GM21526 (cell line): ENCODE results near the gene LYPD6B.

Experiments
- ATAC-seq: cut with Tn5 transposase; IDR thresholded peaks from one replicate; pipeline ENCODE4 v1.9.1; 2021; ENCODE audit warnings: moderate library complexity; ENCODE audit not compliant: unreplicated experiment, low FRiP score

The LYPD6B gene

DNA sequence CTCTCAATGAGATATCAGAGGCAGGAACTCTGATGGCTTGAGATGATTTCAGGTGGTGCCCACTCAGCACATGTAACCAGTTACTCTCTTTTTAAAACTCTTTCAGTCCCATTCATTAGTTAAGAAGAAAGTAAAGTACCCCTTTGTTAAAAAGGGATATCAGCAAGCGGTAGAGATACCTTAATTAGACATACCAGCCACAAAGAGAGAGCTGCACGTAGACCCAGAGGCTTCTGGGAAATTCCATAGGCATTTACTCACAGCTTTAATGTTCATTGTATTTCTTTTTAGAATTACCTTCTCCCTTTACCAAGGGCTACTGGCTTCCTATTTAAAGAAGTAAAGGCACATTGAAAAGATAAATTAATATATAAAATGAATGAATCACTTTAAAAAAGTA, 63.3 kb downstream of the LYPD6B start:
- no peak for ATAC-seq

DNA sequence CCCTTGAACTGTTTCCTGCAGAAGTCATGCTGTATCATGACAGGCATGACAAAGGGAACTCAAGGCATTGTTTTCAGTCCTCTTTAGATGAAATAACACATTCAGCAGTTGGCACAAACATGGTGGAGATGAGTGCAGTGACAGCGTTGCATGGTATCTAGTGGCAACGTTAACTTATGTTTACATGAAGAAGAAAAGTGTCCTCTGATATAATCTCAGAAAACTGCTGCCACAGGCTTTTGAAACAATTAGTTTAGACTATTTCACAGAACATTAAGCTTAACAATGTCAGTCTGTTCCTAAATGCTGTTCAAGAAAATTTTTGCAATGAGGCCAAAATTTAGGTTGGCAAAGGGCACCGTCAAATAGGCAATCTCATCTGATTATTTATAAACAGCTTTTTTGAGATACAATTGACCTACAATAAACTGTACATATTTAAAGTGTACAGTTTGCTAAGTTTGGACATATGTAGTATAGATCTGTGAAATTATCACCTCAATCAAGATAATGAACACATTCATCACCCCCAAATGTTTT, 64.7 kb downstream of the LYPD6B start:
- ATAC-seq: no peak

DNA sequence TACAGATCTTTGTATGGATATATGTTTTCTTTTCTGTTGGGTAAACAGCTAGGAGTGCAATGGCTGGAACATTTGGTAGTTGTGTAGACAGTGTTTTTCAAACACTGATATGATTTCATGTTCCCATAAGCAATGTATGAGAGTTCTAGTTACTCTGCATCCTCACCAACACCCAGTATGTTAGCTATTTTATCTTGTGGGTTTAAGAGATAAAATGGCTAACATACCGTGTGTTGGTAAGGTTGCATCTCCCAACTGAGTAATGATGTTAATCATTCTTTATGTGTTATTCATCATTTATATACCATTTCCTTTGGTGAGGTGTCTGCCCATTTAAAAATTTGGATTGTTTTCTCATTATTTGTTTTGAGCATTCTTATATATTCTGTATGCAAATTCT, 65.7 kb downstream of the LYPD6B start:
- ATAC-seq: no peak

- ATAC-seq: no peak
These were observed 73.6 kb downstream of the LYPD6B start for GRCh38 chr2:149112068-149112467.

GRCh38 chr2:149112713-149113112, 74.2 kb downstream of the LYPD6B start:
- no peak for ATAC-seq

GRCh38 chr2:149115781-149116180, 77.3 kb downstream of the LYPD6B start:
- ATAC-seq: no peak

GRCh38 chr2:149119368-149119767, 80.9 kb downstream of the LYPD6B start:
- ATAC-seq: no peak

- no peak for ATAC-seq
These were observed 84.0 kb downstream of the LYPD6B start for GRCh38 chr2:149122516-149122915.

DNA sequence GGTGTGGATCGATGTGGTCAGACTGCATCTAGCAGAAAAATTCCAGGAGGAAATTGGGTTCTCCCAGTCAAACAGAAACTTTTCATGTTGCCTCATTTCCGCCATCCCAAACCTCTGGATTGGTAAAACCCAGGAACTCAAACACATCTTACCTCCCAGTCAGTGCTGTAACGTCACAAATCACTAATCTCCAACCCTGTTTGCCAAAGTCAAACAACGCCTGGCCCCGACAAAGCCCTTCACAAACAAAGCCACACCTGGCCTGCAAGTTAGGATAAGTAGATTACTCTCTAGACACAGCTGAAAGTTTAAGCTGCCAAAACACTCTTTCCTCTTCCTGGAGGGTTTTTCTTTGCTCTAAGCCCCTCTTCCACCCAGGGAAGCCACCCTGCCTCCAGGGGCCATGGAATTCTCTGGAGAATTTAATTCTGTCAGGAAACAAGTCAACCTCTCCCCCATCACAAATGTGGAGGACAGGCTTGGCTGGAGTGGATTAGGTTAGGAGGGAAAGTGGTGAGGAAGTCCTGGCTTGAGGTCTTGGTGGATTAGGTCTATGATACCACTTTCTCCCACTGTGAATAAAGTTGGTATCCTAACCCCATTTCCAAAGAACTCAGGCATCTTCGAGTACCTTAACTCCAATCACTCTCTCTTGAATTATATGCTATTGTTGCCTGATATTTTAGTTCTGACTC, 86.7 kb downstream of the LYPD6B start:
- ATAC-seq: no peak

DNA sequence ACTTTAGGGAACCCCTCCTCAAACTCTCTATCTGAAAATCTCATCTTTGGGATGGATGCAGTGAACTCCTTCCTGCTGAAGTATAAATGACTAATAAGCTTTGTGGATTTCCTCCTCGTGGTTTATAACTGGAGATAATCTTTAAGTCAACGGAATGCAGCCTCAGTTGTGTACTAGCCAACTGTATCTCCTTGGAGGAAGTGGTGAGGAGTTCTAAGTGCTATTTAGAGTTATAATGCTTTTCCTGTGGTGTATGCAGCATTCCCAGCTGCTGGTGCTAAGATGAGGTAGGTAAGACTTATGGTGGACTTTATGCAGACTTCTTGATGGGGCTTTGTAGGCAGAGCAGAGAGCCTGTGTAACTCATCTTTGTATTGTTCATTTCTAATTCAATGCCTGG, 90.9 kb downstream of the LYPD6B start:
- ATAC-seq: no peak

DNA sequence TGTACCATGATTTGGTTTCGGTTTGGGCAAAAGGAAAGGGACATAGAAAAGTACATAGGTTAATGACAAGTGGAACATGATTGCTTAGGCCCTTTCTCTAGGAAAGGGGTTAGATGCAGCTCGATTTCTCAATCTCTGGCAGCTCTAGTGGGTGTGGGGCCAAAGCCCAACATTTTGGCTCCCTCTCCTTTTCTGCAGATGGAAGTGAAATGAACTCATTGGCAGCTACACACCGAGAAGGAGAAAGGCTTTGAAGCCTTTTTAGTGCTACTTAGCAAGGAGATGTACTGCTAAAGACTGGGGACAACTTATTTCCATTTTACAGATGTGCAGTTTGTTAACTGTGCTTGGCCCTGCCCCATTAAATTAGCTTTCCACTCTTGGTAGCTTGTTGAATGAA, 93.8 kb downstream of the LYPD6B start:
- no peak for ATAC-seq

GRCh38 chr2:149132901-149133300, 94.4 kb downstream of the LYPD6B start:
- ATAC-seq: no peak

DNA sequence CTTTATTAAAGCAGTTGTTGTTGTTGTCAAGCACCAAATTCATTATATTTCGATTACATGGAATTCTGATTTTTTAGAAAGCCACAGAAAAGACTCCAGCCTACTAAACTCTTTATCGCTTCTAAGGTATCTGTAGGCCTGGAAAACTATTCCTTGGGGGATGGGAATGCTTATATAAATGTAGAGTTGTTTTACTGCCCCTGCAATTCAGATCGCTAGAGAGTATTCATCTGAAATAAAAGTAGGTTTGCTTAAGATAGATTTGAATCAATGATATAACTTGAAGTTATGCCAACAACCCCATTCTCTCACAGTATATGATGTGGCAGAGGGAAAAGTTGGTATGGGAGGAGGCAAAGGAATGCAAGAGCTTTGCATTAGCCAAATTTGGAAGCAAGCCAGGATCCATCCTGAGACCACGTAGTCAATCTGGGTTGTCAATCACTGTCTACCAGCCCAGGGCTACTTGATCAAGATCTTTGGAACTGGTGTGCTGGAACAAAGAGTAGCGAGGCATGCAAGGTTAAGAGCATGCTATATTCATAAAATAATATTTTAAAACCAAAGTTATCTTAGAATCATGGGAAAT, 95.9 kb downstream of the LYPD6B start:
- no peak for ATAC-seq

GRCh38 chr2:149136111-149136510, 97.6 kb downstream of the LYPD6B start:
- ATAC-seq: no peak

DNA sequence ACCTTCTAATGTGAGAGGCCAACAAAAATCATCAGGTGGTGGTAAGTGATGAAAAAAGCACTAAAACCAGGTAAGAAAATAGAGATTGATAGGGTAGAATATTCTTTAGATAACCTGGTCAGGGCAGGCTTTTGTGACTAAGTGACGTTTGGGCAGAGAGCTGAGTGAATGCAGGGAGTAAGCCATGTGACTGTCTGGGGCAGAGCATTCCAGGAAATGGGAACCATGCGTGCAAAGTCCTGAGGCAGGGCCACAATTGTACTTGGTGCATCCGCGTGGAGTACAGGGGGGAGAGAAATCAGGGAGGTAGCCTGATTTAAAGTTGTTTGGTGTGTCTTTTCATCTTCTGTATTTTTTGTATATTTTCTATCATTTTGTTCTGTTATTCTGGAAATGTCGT, 102.5 kb downstream of the LYPD6B start:
- no peak for ATAC-seq

DNA sequence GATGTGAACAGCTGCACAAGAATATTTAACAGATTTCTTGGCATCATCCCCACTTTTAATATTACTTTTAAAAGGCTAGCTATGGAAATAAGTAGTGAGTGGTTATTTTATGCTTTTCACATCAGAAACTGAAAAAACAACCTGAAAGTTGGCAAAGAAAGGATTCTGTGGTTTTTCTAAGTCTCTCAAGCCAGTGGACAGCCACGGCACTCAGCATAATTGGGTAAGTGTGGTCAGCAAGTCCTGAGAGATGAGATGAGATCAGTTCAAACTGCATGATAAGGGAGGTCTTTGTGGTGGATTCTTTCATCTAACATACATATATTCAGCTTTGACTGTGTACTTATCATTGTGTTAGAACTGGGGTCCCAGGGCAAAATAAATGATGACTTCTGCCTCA, 105.2 kb downstream of the LYPD6B start:
- ATAC-seq: no peak

- ATAC-seq: no peak
These were observed 107.1 kb downstream of the LYPD6B start for GRCh38 chr2:149145314-149146295.

DNA sequence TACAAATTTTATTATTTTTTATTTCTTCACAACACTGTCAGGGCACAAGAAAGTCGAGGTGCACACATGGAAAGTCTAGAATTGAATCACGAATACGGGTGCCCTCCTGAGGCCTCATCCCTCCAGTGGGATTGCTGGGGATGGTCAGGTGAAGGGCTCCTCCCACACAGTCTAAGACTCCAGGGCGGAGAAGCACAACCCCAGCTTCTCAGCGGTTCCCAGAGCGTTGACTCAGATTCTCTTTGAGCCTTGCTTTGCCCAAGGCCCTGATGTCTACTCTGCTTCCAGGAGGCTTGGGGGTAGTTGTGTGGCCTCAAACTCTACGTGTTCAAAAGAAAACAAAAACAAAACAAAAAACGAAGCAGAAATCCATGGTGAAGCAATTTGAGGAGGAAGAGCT, 108.4 kb downstream of the LYPD6B start:
- ATAC-seq: no peak

DNA sequence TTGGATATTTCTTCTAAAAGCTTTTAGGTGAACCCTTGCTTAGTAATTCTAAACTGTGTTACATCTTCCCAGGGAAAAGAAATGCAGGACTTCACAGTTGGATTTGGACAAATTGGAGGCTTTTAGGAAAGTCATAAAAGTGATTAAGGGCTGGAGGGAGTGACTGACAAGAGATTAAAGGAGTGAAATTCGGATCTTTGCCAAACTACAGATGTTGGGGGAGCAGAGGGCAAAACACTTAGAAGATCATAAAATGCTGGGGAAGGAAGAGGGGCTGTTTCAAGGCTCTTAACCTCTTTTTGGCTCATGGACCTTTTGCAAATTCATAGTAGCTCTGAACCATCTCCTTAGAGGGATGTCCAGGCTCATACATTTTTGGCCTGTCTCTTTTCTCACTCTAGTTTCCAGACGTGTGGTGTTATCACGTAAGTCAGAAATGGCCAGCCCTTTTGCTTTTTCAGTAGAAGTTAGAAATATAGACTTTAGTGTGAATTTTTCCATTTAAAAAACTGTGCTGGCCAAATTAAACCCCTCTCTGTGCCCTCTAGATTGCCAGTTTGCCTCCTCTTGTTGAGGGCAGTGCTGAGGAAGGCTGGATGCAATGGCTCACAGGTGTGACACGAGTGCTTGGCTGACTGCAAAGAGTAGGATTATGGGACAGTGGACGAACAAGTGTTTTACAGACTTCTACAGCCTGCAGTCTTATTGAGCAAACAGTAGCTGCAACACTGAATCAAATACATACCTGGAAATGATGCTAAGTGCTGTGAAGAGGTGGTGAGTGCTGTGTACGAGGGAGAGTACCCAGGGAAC, 109.9 kb downstream of the LYPD6B start:
- no peak for ATAC-seq

GRCh38 chr2:149149007-149149297, 110.5 kb downstream of the LYPD6B start:
- no peak for ATAC-seq
